Stimulated activated CD4-positive, alpha-beta T cell treated with anti-CD3 and anti-CD28 coated beads, Interleukin-12 subunit alpha, Interleukin-12 subunit beta, amount 100 ng/mL, for 48 hours (primary cell): ENCODE results near the gene MORN5.

ENCODE experiments used
- DNase-seq, 3 donors: peaks; one replicate each; pipeline ENCODE4 v3.0.0-alpha.2; 2020; ENCODE audit warnings: low read depth in 2 of 3, low spot score in 1 of 3

The MORN5 gene

GRCh38 chr9:122228568-122229484 lies 69.1 kb downstream of the MORN5 start, which contains the start of gene LHX6:
TSS of gene LHX6 (minus strand) at chr9:122228957. CDS start at chr9:122228740, 217 bp downstream.
- no peak for DNase-seq

- no peak for DNase-seq
These were observed 69.8 kb downstream of the MORN5 start for GRCh38 chr9:122229485-122229837.

- DNase-seq: no peak
These were observed 73.1 kb downstream of the MORN5 start for GRCh38 chr9:122232796-122233306.

- no peak for DNase-seq
These were observed 74.5 kb downstream of the MORN5 start for GRCh38 chr9:122234022-122234748.

- DNase-seq: no peak
These were observed 77.0 kb downstream of the MORN5 start for GRCh38 chr9:122236681-122237080.

GRCh38 chr9:122239722-122240121 lies 80.0 kb downstream of the MORN5 start:
- DNase-seq: no peak

- DNase-seq: no peak
These were observed 84.6 kb downstream of the MORN5 start for GRCh38 chr9:122244349-122244748.

- no peak for DNase-seq
These were observed 87.0 kb downstream of the MORN5 start for GRCh38 chr9:122246666-122247065.

- no peak for DNase-seq
These were observed 88.7 kb downstream of the MORN5 start for GRCh38 chr9:122248448-122248865.
